ENCODE measurements around the gene THBS1.

The THBS1 gene

GRCh38 chr15:39580485-39581241 lies at the start of gene THBS1:
THBS1 (plus strand) TSS chr15:39581079; CDS start chr15:39581858, 779 bp downstream.
- DNase-seq (ENCODE audit: low read depth) = peak; percentile 98

GRCh38 chr15:39534996-39535395 lies 45.9 kb upstream of the THBS1 start:
- DNase-seq (ENCODE audit: low read depth) = no peak

GRCh38 chr15:39535466-39535865 lies 45.4 kb upstream of the THBS1 start:
- DNase-seq (ENCODE audit: low read depth) = no peak

GRCh38 chr15:39538936-39539335 lies 41.9 kb upstream of the THBS1 start:
- no peak for DNase-seq (ENCODE audit: low read depth)

GRCh38 chr15:39539466-39539865 lies 41.4 kb upstream of the THBS1 start:
- peak; percentile 19 for DNase-seq (ENCODE audit: low read depth)

- DNase-seq (ENCODE audit: low read depth) = no peak
Observed at GRCh38 chr15:39539973-39540558, 40.8 kb upstream of the THBS1 start.

- DNase-seq (ENCODE audit: low read depth) = no peak
Observed at GRCh38 chr15:39542385-39543065, 38.4 kb upstream of the THBS1 start.

- DNase-seq (ENCODE audit: low read depth) = no peak
Observed at GRCh38 chr15:39543651-39544050, 37.2 kb upstream of the THBS1 start.

- DNase-seq (ENCODE audit: low read depth) = no peak
Observed at GRCh38 chr15:39546842-39547241, 34.0 kb upstream of the THBS1 start.

GRCh38 chr15:39548561-39548960 lies 32.3 kb upstream of the THBS1 start:
- DNase-seq (ENCODE audit: low read depth) = no peak

GRCh38 chr15:39549912-39550311 lies 31.0 kb upstream of the THBS1 start:
- DNase-seq (ENCODE audit: low read depth) = no peak

GRCh38 chr15:39551476-39551875 lies 29.4 kb upstream of the THBS1 start:
- no peak for DNase-seq (ENCODE audit: low read depth)

- no peak for DNase-seq (ENCODE audit: low read depth)
Observed at GRCh38 chr15:39552556-39552955, 28.3 kb upstream of the THBS1 start.

- DNase-seq (ENCODE audit: low read depth) = no peak
Observed at GRCh38 chr15:39553947-39554693, 26.8 kb upstream of the THBS1 start.

- DNase-seq (ENCODE audit: low read depth) = no peak
Observed at GRCh38 chr15:39554746-39555387, 26.0 kb upstream of the THBS1 start.

GRCh38 chr15:39555885-39556284 lies 25.0 kb upstream of the THBS1 start:
- peak; percentile 9 for DNase-seq (ENCODE audit: low read depth)

GRCh38 chr15:39556461-39556860 lies 24.4 kb upstream of the THBS1 start:
- DNase-seq (ENCODE audit: low read depth) = no peak

- DNase-seq (ENCODE audit: low read depth) = no peak
Observed at GRCh38 chr15:39558421-39558820, 22.5 kb upstream of the THBS1 start.

GRCh38 chr15:39564972-39565665 lies 15.8 kb upstream of the THBS1 start:
- DNase-seq (ENCODE audit: low read depth) = no peak

- DNase-seq (ENCODE audit: low read depth) = no peak
Observed at GRCh38 chr15:39565851-39566250, 15.0 kb upstream of the THBS1 start.

- peak; percentile 12 for DNase-seq (ENCODE audit: low read depth)
Observed at GRCh38 chr15:39573287-39573686, 7.6 kb upstream of the THBS1 start.

Data from EH (cell line).